ENCODE measurements around the gene JOSD2. TPM values are rescaled to one million over a fixed set of nuclear protein-coding genes. Genes with fewer than 3 reads are reported as not detected.

JOSD2 gene
- total and polyA plus RNA-seq, 9 donors, result 15.0 to 42.5 (median 24.2) TPM; not detected in 1

DNA sequence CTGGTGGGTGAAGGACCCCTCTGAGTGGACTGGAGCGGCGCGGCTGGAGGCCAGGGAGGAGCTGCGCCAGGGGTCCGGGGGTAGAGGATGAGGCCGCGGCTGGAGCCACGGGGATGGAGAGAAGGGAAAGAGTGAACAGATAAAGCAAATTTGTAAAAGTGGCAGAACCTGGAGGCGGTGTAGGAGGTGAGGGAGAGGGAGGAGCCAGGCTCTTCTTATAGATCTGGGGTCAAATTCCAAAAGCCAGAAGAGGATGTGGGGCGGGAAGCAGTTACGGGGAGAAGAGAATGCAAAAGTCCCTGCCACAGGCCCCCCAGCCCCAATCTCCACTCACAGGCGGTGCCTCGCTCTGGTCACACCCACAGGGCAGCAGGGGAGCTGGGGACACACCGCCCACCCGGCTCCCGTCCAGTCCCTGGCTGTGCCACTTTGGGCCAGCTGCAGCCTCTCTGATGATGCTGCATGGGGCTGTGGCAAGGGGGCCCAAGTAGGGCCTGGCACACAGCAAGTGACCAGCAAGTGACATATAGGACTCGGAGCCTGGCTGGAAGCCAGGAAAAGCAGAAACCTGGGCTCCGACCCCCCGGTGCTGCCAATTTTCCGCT lies 46.1 kb upstream of the JOSD2 start:
- intact Hi-C loops (cut with DNase I), result no loop called here
- no peak overlapping the region for H3K27ac ChIP-seq
- no peak overlapping the region for H3K4me3 ChIP-seq
- H3K36me3 ChIP-seq, result no peaks in the 10 kb centered on the region
- H3K27me3 ChIP-seq, result no peaks in the 10 kb centered on the region
- no peak for DNase-seq
- TF ChIP-seq POLR2A (IDR thresholded peaks at IDR 0.05) (no peak), EP300 (IDR thresholded peaks at IDR 0.05) (no peak)
- TF ChIP-seq, protein P1, sequence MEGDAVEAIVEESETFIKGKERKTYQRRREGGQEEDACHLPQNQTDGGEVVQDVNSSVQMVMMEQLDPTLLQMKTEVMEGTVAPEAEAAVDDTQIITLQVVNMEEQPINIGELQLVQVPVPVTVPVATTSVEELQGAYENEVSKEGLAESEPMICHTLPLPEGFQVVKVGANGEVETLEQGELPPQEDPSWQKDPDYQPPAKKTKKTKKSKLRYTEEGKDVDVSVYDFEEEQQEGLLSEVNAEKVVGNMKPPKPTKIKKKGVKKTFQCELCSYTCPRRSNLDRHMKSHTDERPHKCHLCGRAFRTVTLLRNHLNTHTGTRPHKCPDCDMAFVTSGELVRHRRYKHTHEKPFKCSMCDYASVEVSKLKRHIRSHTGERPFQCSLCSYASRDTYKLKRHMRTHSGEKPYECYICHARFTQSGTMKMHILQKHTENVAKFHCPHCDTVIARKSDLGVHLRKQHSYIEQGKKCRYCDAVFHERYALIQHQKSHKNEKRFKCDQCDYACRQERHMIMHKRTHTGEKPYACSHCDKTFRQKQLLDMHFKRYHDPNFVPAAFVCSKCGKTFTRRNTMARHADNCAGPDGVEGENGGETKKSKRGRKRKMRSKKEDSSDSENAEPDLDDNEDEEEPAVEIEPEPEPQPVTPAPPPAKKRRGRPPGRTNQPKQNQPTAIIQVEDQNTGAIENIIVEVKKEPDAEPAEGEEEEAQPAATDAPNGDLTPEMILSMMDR (IDR thresholded peaks at IDR 0.05), result no peak
- peaks cover 2% of the 10 kb centered on the region for H3K4me1 ChIP-seq (ENCODE audit: insufficient read depth)
- H3K9me3 ChIP-seq, result no peaks in the 10 kb centered on the region
- WGBS, 3 donors, result 22 to 24% (median 24%) methylated on average over 20 of the region's 20 CpGs

DNA sequence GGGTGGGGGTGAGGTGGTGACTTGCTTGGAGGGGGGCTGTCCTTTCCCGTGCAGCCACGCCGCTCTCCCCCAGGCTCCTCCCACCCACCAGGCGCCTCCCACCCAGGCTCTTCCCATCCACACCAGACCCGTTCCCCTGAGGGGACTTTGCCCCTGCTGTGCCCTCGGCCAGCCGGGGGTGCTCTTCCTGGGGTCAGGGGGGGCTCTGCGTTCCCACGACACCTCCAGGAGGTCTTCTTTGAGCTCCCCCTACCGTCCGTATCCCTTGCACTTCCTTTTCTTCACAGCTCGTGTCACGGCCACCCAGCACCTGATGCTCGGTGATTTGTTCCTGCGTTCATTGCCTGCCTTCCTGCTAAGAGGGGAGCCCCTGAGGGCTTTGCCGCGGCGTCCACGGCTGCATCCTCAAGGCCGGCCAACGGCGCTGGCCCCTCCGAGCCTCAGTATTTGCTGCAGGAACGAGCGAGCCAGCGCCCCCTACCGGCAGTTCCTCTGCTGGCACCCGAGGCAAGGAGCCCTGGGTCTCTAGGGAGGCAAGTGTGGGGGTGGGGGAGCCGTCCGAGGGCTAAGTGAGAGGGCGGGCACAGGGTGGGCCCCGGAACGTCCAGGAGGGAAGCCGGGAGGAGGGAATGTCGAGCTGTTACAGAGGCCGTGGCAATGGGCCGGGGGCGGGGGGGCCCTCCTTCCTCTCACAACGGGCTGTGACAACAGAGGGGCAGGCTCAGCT lies 45.5 kb upstream of the JOSD2 start:
- intact Hi-C loops (cut with DNase I), result no loop called here
- H3K27ac ChIP-seq, result no peak overlapping the region
- 0 to 1% (median 1%) methylated on average over 30 to 39 of the region's 39 CpGs for whole genome bisulfite sequencing, 3 donors

DNA sequence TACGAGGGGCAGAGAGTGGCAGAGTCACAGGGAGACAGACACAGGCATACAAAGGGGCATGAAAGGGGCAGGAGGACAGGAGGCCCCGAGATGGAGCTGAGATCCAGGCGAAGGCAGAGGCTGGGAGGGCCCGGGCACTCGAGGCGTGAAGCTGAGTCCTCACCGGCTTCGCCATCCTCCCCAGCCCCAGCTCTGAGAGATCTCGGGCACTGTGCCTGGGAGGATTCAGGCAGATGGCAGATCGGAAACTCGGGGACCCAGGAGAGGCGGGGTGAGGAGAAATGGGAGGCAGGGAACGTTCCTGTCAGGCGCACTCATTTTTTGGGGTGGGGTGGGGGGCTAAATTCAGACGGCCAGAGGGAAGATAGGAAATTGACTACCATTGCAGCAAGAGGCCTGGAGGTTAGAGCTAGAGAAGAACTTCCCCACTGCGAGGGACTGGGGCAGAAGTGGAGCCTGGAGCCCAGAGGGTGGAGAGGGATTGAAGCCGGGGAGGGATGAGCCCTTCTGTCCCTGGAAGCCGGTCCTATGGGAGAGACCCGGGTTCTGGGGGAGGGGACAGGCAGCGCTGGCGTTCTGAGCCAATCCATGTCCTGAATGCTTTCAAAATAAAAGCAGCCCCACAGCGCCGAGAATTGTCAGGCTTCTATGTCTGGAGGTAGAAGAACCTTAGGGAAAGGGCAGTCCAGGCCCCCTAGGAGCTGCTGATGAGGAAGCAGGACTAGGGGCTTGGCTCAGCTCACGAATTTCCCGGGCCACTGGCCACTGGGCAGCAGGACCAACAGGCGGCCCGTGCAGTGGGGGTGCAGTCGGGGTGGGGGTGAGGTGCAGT lies 44.7 kb upstream of the JOSD2 start:
- H3K9me3 ChIP-seq, result no peaks in the 10 kb centered on the region
- H3K27ac ChIP-seq, result no peak overlapping the region
- no peaks in the 10 kb centered on the region for H3K36me3 ChIP-seq
- 41 to 44% (median 43%) methylated on average over 28 of the region's 28 CpGs for WGBS, 3 donors
- H3K4me3 ChIP-seq, result no peak overlapping the region
- intact Hi-C loops (cut with DNase I), result no loop called here
- DNase-seq, result no peak
- TF ChIP-seq POLR2A (IDR thresholded peaks at IDR 0.05) (no peak), EP300 (IDR thresholded peaks at IDR 0.05) (no peak)
- TF ChIP-seq, protein P1 (IDR thresholded peaks at IDR 0.05), result no peak
- peaks cover 2% of the 10 kb centered on the region for H3K4me1 ChIP-seq (ENCODE audit: insufficient read depth)
- no peaks in the 10 kb centered on the region for H3K27me3 ChIP-seq

More for the DNA sequence above, 45.5 kb upstream of the JOSD2 start:
- peak; percentile 35 to 80 (median 69) for DNase-seq
- H3K4me3 ChIP-seq, result peak overlapping the region; percentile 25
- TF ChIP-seq EP300 (IDR thresholded peaks at IDR 0.05) (no peak), POLR2A (IDR thresholded peaks at IDR 0.05) (no peak)
- TF ChIP-seq, protein P1 (IDR thresholded peaks at IDR 0.05), result peak in 2 of 3 donors; percentile 26 to 41
- no peaks in the 10 kb centered on the region for H3K36me3 ChIP-seq
- no peaks in the 10 kb centered on the region for H3K9me3 ChIP-seq
- peaks cover 2% of the 10 kb centered on the region for H3K4me1 ChIP-seq (ENCODE audit: insufficient read depth)
- H3K27me3 ChIP-seq, result no peaks in the 10 kb centered on the region

DNA sequence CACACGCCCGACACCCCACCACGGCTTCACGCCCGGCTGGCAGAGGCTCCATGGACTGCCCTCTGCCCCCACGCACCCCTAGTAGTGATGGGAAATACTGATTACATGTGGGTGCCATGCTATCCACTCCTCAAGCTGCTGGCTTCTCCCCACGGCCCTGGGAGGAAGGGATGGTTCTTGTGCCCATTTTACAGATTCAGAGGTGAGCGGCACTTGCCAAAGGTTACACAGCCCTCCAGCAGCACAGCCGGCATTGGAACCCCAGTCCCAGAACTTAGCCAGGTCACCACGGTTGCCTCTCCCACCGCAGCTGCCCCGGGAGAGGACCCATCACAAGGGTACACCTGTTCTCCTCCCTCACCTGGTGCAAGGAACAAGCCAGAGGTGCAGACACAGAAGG lies 44.0 kb upstream of the JOSD2 start:
- TF ChIP-seq, protein P1 (IDR thresholded peaks at IDR 0.05), result no peak
- TF ChIP-seq POLR2A (IDR thresholded peaks at IDR 0.05), result no peak
- TF ChIP-seq EP300 (IDR thresholded peaks at IDR 0.05), result no peak
- 80 to 87% (median 82%) methylated on average over 12 of the region's 12 CpGs for WGBS, 3 donors
- intact Hi-C loops (cut with DNase I), result no loop called here
- H3K36me3 ChIP-seq, result no peaks in the 10 kb centered on the region
- no peak overlapping the region for H3K27ac ChIP-seq
- no peaks in the 10 kb centered on the region for H3K27me3 ChIP-seq
- no peaks in the 10 kb centered on the region for H3K9me3 ChIP-seq
- peaks cover 2% of the 10 kb centered on the region for H3K4me1 ChIP-seq (ENCODE audit: insufficient read depth)
- no peak overlapping the region for H3K4me3 ChIP-seq
- no peak for DNase-seq
